GM19035 (cell line): ENCODE measurements around the gene PPP1R9B.

Experiments used
- ATAC-seq: cut with Tn5 transposase; IDR thresholded peaks from one replicate; pipeline ENCODE4 v1.9.1; 2021; ENCODE audit not compliant: unreplicated experiment

PPP1R9B gene

DNA sequence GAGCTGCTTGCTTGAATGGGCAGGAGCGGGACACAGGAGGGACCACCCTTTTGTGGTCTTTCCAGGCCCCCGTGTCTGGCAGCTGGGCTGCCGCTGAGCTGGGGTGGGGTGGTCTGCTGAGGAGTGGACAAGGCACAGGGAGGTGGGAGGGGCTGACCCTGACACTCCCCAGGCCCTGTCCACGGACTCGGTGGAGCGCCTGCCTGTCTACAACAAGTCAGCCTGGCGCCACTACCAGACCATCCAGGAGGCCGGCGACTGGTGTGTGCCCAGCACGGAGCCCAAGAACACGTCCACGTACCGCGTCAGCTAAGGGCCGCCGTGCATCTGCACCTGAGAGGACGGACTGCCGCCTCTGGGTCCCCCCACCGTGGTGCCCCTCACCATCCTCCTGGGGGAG, 40.7 kb downstream of the PPP1R9B start:
- ATAC-seq = no peak

DNA sequence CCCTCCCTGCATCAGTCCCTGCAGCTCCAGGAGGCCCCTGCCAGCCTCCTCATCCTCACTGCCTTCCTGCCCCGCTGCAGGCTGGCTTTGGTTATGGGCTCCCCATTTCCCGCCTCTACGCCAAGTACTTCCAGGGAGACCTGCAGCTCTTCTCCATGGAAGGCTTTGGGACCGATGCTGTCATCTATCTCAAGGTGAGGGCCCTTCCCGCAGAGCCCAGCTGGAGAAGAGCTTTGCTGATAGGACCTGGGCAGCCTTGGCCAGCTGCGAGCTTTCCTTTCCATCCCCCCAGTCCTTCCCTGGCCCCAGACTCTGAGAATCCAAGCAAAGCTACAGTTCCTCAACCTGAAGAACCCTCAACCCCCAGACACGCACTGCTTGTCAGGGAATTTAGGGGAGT, 41.3 kb downstream of the PPP1R9B start:
- ATAC-seq = no peak

DNA sequence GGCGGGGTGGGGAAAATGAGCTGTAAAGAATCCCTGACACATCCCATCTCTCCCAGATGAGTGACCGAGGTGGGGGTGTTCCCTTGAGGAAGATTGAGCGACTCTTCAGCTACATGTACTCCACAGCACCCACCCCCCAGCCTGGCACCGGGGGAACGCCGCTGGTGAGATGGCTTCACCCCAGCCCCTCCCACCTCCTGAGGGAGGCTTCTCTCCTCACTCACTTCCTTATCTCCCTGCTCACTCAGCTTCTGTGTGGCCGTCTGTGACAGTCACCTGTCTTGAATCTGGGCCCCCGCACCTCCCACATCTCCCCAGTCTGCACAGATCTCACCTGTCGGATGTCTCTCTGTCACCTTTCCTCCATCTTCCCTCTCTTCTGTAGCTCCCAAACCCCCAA, 41.9 kb downstream of the PPP1R9B start:
- no peak for ATAC-seq

DNA sequence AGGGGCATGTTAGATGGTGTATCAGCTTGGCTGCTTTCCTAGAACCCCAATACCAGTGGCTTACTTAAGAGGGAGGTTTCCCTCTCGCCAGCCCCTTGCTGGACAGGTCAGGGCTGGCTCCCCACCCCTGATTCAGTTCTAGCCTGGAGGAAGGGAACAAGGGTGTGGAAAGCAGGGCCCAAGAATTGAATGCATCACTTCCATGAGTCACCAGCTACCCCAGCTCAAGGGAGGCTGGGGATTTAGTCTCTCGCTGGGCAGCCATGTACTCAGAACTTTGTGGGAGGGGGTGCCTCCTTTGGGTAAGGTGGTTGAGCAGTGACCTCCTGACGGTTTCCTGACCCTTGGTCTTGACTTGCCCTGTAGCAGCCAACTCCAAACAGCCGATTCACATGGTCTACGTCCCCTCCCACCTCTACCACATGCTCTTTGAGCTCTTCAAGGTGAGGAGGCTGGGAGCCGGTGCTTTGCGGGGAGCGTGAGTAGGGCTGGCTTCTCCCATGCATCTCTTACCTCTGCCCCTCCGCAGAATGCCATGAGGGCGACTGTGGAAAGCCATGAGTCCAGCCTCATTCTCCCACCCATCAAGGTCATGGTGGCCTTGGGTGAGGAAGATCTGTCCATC, 42.6 kb downstream of the PPP1R9B start:
- ATAC-seq = no peak

DNA sequence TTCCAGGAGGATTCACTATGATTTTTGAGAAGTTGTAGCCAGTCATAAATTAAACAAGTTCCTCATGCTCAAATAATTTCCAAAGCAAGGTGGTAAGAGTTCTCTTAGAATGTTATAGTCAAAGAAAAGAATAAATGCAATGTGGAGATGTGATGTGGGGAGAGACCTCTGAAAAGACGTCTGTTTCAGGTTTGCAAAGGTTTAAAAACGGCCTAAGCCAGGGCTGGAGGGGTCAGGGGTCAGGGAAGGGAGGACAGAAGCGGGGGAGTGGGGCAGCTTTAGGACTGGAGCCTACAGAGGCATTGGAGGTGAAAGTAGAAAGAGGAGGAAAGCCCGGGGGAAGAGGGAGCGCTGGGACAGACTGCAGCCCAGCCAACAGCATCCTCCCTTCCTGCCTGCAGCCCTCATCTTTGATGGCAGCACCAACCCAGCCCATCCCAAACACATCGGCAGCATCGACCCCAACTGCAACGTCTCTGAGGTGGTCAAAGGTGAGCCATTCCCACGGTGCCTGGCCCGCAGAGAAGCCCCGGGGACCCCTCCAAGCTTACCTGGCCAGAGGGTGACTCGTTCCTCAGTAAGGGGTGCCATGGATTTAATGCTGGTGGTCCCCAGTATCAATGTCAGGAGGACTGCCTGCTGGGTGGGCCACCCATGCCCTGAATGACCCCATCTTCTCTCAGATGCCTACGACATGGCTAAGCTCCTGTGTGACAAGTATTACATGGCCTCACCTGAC, 43.9 kb downstream of the PPP1R9B start:
- ATAC-seq = no peak

DNA sequence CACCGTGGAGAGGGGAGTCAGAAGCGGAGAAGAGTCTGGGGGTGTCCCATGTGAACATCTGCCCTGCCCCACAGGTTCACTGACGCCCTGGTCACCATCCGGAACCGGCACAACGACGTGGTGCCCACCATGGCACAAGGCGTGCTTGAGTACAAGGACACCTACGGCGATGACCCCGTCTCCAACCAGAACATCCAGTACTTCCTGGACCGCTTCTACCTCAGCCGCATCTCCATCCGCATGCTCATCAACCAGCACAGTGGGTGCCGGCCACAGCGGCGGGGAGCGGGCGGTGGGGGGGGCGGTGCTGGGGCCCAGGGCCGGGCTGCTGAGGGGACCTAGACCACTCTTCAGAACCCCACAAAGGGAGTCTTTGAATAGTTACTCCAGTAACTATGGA, 44.7 kb downstream of the PPP1R9B start:
- no peak for ATAC-seq

DNA sequence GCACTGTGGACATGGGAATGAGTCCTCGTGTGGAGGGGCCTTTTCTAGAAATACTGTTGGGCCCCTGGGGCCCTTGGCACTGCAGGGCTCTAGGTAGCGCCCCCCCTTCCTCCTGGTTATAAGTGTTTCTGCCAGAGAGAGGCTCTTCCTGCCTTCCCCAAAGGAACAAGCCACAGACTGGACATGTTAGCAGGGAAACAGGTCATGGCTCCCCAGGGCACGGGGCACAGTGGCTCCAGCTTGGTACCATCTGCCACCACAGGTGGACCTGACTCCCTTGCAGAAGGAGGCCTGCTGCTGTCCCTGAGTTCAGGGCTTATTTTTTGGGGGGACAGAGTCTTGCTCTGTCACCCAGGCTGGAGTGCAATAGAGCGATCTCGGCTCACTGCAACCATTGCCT, 46.5 kb downstream of the PPP1R9B start:
- ATAC-seq = no peak

DNA sequence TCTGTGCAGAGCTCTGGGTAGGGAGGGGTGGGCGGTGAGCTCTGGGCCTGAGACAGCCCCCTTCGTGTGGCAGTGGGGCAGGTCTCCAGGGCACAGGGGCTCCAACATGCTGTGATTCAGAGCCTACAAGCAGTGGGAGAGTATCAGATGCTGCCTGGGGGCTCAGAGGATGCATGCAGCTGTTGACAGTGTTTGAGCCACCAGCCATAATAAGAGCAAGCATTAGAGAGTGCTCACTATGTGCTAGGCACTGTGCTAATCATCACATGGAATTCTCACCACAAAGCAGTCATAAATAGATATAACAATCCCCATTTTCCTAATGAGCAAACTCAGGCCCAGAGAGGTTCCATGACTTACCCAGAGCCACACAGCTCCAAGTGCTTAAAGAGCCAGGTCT, 47.2 kb downstream of the PPP1R9B start:
- ATAC-seq = no peak

DNA sequence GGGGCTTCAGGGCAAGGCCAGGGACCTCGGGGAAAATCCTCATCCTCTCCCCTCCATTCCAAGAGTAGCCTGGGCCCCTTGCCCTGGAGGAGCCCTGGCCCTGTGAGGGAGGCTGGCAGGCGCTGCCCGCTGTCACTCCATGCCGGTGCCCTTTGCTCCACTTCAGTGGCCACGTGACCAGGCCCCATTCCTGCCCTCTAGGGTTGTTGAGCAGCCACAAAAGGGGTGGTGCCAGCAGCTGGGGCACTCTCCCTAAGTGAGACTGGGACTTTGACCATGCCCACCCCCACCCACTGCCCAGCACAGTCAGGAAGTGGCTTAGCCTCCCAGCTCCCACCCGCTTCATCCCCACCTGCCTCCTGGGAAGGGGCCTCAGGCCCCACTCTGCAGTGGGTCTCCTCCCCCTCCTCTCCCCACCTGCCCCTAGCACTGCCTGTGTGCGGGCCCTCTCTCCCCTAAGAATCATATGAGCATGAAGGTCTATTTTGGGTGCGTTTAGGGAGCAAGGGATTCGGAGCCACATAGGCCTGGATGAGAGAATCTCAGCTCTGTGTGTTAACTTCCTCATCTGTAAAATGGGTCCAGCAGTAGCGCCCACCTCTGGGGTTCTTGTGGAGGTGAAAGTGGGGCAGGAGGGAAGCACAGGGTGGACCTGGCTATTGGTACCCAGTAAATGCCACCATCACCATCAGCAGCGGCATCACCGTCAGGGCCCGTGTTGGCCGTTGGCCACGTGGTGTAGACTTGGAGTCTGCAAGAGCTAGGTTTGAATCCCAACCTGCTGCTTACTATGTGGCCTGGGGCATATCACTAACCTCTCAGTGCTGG, 48.1 kb downstream of the PPP1R9B start:
- no peak for ATAC-seq

DNA sequence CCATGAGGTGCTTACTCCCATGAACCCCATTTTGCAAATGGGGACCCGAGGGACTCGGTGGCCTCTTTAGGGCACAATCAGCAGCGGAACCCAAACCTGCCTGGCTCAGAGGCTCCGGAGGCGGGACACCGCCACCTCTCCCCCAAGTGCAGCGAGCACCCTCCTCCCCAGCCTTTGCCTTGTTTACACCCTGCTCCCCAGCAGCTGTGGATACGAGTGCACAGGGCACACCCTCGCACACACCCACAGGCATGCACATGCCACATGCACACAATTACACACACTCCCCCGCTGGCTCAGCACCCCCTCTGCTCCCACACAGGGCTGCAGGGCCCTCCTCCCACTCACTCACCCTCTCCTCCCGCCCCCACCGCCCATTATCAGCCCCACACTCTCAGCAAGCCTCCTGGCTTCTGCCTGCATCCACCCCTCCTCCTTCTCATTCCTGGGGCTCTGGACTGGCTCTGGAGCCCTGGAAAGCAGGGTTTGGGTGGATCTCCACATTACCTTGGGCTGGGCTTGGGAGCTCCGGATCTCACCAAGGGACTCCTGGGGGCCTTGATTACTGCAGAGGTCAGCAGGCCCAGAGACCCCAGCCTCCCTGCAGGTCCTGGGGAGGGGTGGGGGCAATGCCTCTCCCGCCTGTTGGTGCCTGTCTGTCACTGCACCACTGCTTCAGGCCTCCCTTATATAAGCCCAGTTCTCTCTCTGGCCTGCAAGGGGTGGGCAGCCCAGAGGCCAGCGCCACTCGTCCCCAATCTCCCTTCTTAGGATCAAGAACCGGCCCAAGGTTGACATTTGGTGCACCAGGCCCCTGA, 48.9 kb downstream of the PPP1R9B start:
- ATAC-seq = no peak

DNA sequence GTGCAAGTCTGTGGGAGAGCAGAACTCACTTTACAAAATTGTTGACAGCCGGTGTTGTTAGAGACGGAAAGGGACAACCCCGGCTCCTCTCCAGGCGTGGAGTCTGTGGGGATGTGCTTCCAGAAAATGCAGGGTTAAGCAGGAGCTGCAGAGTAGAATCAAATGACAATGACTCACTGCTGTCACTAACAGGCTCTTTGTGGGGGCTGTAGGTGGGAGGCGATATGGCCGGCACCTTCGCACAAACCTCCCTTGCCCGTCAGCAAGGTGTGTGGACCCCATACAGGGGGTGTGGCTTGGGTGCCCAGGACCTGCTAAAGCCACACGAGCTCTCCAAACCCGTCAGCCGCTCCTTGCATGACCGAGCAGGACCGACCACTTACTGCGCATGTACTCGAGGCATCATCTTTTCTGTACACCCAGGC, 49.5 kb downstream of the PPP1R9B start:
- no peak for ATAC-seq

DNA sequence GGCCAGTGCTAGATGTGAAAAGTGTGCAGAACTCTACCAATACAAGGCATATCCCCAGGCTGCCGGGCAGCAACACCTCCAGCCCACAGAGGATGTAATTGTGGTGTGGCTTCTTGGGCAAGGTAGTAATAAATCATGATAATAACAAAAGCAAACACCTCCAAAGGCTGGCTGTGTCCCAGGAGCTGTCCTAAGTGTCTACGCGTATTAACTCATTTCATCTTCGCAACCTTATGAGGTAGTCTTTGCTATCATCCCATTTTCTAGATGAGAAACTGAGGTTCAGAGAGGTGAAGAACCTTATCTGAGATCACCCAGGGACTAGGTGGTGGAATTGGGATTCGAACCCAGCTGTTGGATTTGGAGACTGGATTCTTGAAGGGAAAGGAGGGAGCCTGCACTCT, 50.0 kb downstream of the PPP1R9B start:
- ATAC-seq = no peak

DNA sequence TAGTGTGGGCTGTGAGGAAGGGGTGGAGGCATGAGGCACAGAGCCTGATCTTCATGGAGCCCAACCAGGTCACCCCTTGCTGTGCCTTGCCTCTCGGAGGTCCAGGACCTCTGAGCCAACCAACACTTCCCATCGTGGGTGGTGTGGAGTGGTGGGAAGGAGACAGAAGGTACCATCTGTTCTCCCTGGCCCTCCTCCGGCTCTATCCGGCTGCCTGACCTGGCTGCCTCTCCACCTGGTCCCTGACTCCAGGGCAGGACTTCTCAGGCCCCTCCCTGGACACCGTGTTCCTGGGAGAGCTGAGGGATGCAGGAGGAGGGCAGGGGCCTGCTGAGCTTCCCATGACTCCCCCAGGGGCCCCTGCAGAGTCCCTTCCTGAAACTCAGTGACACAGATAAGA, 51.5 kb downstream of the PPP1R9B start:
- ATAC-seq = no peak

DNA sequence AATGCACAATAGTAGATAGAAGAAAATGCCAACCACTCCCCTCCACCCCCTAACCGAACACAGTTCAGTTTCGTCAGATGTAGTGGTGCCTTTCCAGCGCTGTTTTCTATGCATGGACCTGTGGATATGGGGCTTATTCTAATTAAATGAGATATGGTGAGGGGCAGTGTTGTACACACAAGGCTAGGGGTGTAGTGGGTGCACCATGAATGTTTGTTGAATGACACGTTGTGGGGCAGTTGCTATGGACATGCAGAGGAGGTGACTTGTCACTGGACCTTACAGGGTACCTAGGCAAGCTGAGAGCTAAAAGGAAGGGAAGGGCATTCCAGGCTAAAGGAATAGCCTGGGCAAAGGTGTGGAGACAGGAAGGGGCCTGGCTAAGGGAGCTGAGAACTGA, 51.9 kb downstream of the PPP1R9B start:
- no peak for ATAC-seq

DNA sequence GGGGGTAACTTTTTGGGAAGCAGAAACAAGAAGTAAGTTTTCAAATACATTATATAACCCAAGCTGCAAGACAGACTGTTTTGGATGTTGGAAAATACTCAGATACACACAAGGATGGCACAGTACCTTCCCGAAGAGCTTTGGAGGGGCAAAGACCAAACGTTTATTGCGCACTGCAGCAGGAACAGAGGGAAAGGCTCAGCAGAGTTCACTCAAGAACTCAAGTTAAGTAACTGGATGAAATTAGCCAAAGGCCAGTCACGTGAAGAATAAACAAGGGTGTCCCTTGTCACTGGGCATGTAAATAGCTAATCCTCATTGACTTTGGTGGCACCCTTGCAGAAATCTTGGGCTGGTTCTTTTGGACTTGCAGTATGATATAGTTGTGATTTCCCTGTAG, 52.6 kb downstream of the PPP1R9B start:
- ATAC-seq = no peak

DNA sequence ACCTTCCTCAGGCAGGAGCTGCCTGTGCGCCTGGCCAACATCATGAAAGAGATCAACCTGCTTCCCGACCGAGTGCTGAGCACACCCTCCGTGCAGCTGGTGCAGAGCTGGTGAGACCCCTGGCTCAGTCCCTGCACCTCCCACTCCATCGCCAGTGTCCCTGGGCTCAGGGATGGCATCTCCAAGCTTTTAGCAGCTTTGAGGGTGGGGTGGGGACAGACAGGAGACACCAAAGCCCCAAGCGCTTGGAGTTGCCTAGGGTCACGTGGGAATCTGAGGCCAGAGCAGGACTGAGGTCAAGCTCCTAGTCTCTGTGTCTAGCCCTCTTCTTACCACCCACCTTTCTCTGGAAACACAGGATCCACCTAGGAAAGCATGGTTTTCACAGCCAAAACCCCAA, 53.0 kb downstream of the PPP1R9B start:
- no peak for ATAC-seq

DNA sequence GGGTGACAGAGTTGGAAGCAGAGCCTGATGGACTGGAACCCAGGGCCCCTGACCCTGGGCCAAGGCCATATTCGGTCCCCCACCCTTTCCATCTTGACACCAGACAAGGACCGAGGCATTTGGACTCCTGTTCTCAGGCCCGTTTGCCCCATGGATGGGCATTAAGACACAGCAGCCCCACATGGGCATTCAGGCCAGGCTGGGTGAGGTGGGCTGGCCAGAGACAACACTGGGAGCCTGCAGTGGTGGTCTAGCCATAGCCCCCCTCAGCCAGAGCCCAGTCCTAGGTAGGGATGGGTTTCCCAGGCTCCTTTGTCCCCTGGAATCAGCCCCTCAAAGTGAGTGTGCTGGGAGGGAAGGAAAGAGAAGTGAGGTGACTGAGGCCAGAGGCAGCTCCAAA, 53.7 kb downstream of the PPP1R9B start:
- ATAC-seq = no peak

DNA sequence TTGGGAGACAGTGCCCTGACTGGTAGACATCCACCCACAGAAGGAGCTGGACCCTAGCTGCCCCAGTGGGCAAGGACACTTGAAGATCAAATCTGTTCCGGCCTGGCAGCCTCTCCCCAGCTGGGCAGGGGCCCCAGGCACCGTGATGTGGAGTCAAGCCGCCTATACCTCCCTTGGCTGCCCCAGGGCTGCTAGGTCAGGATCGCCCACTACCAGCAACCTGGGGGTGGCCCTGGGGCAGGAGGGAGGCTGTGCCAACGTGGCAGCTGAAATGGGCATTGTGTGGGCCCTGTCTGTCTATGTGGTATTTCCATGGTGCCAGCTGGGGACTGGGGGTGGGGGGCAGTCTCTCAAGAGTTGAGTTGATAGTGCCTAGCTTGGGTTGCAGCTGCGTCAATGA, 54.4 kb downstream of the PPP1R9B start:
- ATAC-seq = no peak

DNA sequence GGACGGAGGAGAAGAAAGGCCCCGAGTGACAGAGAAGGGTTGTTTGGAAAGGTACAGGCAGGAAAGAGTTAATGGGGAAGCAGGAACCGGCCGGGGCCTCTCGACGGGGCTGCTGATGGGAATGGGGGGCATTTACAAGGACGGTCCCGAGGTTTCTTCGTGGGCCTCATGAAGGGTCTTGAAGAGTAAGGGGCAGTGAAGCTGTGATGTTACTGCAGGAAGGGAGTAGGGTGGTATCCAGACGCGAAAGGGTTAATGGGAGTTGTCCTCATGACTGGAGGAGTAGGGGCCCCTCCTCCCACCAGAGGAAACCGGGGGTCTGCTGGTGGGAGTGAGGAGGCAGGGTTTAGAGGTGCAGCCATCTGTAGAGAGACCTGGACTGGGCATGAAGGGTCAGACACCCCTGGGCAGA, 54.8 kb downstream of the PPP1R9B start:
- peak; percentile 4 for ATAC-seq

DNA sequence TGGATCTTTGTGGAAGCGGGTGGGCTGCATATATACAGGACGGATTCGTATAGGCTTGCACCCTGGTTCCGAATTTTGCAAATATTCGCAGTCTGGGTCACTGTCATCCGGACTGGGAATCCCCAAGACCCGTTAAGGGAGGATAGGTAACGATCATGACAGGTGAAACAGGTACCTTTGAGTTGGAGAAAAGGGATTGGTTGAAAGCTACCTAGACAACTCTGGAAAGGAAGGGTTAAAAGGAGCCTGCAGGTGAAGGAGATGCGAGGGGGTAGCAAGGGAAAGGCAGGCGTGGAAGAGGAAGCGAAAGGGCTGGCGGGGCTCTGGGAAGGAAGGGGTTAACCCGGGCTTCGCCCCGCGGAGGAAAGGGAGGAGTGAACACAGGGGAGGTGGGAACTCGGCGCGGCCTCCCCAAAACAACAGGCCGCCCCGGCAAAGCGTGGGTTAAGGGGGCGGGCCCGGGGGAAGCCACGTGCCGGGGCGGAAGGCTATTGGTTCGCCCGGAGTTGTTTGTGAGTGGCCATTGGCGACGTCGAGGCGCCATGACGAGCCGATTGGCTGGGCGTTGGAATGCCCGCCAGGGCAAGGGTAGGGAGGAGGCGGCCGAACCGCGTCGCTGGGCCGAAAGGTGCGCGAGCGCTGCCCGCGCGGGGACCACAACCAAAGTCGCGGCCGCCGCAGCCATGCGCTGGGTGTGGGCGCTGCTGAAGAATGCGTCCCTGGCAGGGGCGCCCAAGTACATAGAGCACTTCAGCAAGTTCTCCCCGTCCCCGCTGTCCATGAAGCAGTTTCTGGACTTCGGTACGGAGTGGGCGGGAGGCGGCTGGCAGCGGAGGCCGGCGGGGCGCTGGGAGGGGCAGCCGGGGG, 55.5 kb downstream of the PPP1R9B start, which contains the start of gene PDK2:
PDK2 (plus strand) TSS at position 599 of the 867 bp plus-strand sequence; CDS start at position 684, 85 bp downstream.
- peak; percentile 94 for ATAC-seq
